Thyroid gland (tissue), 4 donors: ENCODE results near the gene CTNNA2. TPM values are rescaled to one million over a fixed set of nuclear protein-coding genes. Genes with fewer than 3 reads are reported as not detected.

Experiments
- DNase-seq, 2 donors: peaks; one replicate each; pipeline ENCODE4 v3.0.0-alpha.2; 2019
- H3K27ac ChIP-seq, 3 donors: fragments of 200-600 bp; sonication (generic); 1 replicate in 2 of 3; 2 replicates in 1 of 3; pipeline ENCODE4 v1.5.1; 2016 to 2019; ENCODE audit warnings: mild to moderate bottlenecking in 1 of 3, moderate library complexity in 1 of 3
- H3K27me3 ChIP-seq: fragments of 200-600 bp; sonication (generic); one replicate; pipeline ENCODE4 v1.5.1; 2019
- H3K36me3 ChIP-seq, 2 donors: fragments of 200-600 bp; sonication (generic); one replicate each; pipeline ENCODE4 v1.5.1; 2016 to 2019
- H3K4me1 ChIP-seq, 2 donors: fragments of 200-600 bp; sonication (generic); one replicate each; pipeline ENCODE4 v1.5.1; 2017 to 2019
- H3K4me3 ChIP-seq, 3 donors: fragments of 200-600 bp; sonication (generic); replicated peaks in 1 of 3; 1 replicate in 2 of 3; 2 replicates in 1 of 3; pipeline ENCODE4 v1.5.1; 2016; ENCODE audit warnings: mild to moderate bottlenecking in 1 of 3
- H3K9me3 ChIP-seq: fragments of 200-600 bp; sonication (generic); one replicate; pipeline ENCODE4 v1.5.1; 2017
- POLR2A ChIP-seq, 2 donors: fragments of 450-650 bp; IDR thresholded peaks; one replicate each; pipeline ENCODE4 v1.6.1; 2017; ENCODE audit warnings: antibody characterized with exemption in 2 of 2, mild to moderate bottlenecking in 2 of 2, moderate library complexity in 1 of 2
- WGBS, 2 donors: methylation state at CpG; one replicate each; pipeline ENCODE4 v1.1.5; 2017; 5-methylcytosine and 5-hydroxymethylcytosine counted together
- intact Hi-C: fragments of 100-400 bp; cut with DNase I; formaldehyde crosslinking; loops from one replicate; pipeline ENCODE4 v1.15.1; 2023
- total RNA-seq, 4 donors: library from RNA; depleted of rRNA; stranded (reverse); fragments of >200 nt; gene quantifications; one replicate each; pipeline ENCODE4 v1.2.3, GENCODE V29; 2016
- TF ChIP-seq, protein P1 (sequence below), 6 experiments: fragments of 200-600 bp in 3 of 6; fragments of 450-650 bp in 3 of 6; sonication (generic) in 3 of 6; IDR thresholded peaks; one replicate each; pipeline ENCODE4 v1.5.1; 2016 to 2019; ENCODE audit warnings: antibody characterized with exemption in 6 of 6, mild to moderate bottlenecking in 2 of 6, inconsistent platforms in 1 of 6, moderate library complexity in 1 of 6

The CTNNA2 gene
- total RNA-seq, 4 donors from 2014 or later, result 0.13 to 0.44 (median 0.22) TPM; not detected in 1

DNA sequence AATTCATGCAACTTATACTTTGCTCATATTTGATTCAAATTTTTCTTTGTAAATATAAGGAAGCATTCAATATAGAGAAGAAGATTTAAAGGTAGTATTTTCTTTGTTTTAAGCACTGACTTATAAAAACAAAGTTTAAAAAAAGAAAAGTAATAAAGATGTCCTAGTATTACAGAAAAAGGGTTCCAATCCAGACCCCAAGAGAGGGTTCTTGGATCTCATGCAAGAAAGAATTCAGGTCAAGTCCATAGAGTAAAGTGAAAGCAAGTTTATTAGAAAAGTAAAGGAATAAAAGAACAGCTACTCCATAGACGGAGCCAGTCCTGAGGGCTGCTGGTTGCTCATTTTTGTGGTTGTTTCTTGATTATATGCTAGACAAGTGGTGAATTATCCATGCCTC is 267.9 kb downstream of the CTNNA2 start:
- H3K36me3 ChIP-seq, result no peaks in the 10 kb centered on the region
- no peak for DNase-seq
- no peaks in the 10 kb centered on the region for H3K27me3 ChIP-seq
- no peaks in the 10 kb centered on the region for H3K4me1 ChIP-seq
- no peaks in the 10 kb centered on the region for H3K9me3 ChIP-seq
- no peak for TF ChIP-seq POLR2A (IDR thresholded peaks at IDR 0.05)
- TF ChIP-seq, protein P1, sequence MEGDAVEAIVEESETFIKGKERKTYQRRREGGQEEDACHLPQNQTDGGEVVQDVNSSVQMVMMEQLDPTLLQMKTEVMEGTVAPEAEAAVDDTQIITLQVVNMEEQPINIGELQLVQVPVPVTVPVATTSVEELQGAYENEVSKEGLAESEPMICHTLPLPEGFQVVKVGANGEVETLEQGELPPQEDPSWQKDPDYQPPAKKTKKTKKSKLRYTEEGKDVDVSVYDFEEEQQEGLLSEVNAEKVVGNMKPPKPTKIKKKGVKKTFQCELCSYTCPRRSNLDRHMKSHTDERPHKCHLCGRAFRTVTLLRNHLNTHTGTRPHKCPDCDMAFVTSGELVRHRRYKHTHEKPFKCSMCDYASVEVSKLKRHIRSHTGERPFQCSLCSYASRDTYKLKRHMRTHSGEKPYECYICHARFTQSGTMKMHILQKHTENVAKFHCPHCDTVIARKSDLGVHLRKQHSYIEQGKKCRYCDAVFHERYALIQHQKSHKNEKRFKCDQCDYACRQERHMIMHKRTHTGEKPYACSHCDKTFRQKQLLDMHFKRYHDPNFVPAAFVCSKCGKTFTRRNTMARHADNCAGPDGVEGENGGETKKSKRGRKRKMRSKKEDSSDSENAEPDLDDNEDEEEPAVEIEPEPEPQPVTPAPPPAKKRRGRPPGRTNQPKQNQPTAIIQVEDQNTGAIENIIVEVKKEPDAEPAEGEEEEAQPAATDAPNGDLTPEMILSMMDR (IDR thresholded peaks at IDR 0.05), result no peak
- 73 to 82% methylated on average over 1 of the region's 1 CpG for WGBS, 2 donors
- intact Hi-C loops, result no loop called here
- H3K4me3 ChIP-seq, result no peak overlapping the region
- no peak overlapping the region for H3K27ac ChIP-seq

DNA sequence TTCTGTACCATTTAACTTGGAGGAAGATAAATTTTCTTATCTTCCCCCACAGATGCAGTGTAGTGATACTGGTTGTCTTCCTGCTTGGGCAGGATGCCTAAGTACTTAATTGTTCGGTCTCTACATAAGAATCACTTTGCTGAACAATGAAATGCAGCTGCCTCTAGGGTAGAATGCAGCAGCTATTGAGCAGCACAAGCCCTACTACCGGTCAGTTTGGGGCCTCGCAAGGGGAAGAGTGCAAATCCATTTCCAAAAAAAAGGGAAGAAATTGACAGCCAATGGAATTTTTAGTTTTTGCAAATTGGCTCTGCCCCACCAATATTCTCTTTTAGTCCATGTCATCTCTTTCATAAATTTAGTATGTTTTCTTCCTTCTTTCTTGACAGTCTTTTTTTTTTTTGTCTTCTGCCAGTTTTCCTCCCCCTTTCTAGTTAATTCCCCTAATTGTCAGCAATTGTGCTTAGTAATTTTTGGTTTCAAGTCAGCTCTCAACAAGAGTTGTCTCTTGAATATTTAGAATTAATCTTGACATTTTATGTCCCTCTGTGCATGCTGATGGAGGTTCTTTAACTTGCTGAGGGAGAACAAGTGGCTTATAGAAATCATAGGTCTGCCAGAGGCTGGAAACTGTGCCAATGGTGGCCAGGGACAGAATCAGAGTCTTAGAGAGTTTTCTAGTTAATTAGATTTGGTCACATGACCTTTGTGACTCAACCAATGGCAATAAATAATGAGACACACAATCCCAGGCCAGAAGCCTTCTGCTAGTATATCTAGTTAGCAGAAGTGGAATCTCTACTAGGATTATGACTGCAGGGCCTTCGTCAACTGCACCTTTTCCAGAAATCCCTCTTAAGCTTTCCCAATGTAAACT is 270.0 kb downstream of the CTNNA2 start:
- Histone ChIP-seq H3K4me3 (no peak overlapping the region), H3K27ac (no peak overlapping the region), H3K27me3 (no peaks in the 10 kb centered on the region), H3K4me1 (no peaks in the 10 kb centered on the region), H3K36me3 (no peaks in the 10 kb centered on the region), H3K9me3 (no peaks in the 10 kb centered on the region)
- intact Hi-C loops, result no loop called here
- 55 to 61% methylated on average over 4 of the region's 4 CpGs for WGBS, 2 donors
- TF ChIP-seq POLR2A (IDR thresholded peaks at IDR 0.05), result no peak
- no peak for DNase-seq

GRCh38 chr2:79788952-79789651 is 276.3 kb downstream of the CTNNA2 start:
- Histone ChIP-seq H3K4me3 (no peak overlapping the region), H3K4me1 (no peaks in the 10 kb centered on the region), H3K27ac (no peak overlapping the region), H3K27me3 (no peaks in the 10 kb centered on the region), H3K9me3 (no peaks in the 10 kb centered on the region), H3K36me3 (no peaks in the 10 kb centered on the region)
- 68 to 73% methylated on average over 7 of the region's 7 CpGs for WGBS, 2 donors
- DNase-seq, result no peak
- no peak for TF ChIP-seq POLR2A (IDR thresholded peaks at IDR 0.05)
- TF ChIP-seq, protein P1 (IDR thresholded peaks at IDR 0.05), result no peak
- intact Hi-C loops, result no loop called here

DNA sequence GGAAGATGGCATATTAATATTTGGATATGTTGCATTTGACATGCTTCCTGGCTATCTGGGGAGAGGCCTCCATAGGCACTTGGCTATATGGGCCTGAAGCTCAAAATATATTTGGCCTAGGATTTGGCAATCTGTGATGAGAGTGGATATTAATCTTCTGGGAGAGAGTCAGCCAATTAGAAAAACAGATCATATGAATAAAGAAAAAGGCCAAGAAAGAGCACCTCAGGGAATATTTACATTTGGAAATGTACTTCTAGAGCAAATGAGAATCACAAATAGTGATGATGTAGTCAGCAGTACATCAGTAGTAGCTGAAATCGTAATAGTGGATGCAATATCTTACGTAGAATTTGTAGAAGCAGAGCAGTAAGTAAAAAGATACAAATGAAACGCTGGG is 277.0 kb downstream of the CTNNA2 start:
- Histone ChIP-seq H3K9me3 (no peaks in the 10 kb centered on the region), H3K27me3 (no peaks in the 10 kb centered on the region), H3K4me3 (no peak overlapping the region), H3K36me3 (no peaks in the 10 kb centered on the region), H3K4me1 (no peaks in the 10 kb centered on the region), H3K27ac (no peak overlapping the region)
- TF ChIP-seq POLR2A (IDR thresholded peaks at IDR 0.05), result no peak
- TF ChIP-seq, protein P1 (IDR thresholded peaks at IDR 0.05), result no peak
- DNase-seq, result no peak
- intact Hi-C loops, result no loop called here
- WGBS, 2 donors, result 59 to 62% methylated on average over 3 of the region's 3 CpGs

DNA sequence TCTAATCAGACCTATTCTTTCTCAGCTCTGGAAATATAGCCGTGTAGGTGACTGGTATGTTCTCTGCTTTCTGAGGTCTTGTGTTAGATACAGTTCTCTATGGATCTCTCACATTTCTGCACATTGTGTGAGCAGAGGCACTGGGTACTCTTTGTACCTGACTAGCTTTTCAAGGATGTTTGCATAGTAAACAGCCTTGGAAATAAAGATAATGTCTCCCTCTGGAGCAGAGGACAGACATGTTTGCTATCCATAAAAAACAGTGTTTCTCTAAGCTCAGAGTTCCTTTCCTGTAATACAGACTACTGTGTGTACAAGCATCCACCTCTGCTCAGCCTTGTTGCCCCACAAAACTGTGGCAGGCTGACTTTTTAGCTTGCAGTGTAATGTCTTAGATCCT is 279.2 kb downstream of the CTNNA2 start:
- Histone ChIP-seq H3K4me1 (no peaks in the 10 kb centered on the region), H3K36me3 (no peaks in the 10 kb centered on the region), H3K27me3 (no peaks in the 10 kb centered on the region), H3K4me3 (no peak overlapping the region), H3K9me3 (no peaks in the 10 kb centered on the region), H3K27ac (no peak overlapping the region)
- intact Hi-C loops, result no loop called here
- 49 to 62% methylated on average over 1 of the region's 1 CpG for WGBS, 2 donors
- no peak for DNase-seq
- TF ChIP-seq, protein P1 (IDR thresholded peaks at IDR 0.05), result no peak
- TF ChIP-seq POLR2A (IDR thresholded peaks at IDR 0.05), result no peak
